ENCODE measurements around the gene HOXD3. TPM values are rescaled to one million over a fixed set of nuclear protein-coding genes. Genes with fewer than 3 reads are reported as not detected.

The HOXD3 gene
- total RNA-seq, 2 experiments from 2014 or later = not detected

DNA sequence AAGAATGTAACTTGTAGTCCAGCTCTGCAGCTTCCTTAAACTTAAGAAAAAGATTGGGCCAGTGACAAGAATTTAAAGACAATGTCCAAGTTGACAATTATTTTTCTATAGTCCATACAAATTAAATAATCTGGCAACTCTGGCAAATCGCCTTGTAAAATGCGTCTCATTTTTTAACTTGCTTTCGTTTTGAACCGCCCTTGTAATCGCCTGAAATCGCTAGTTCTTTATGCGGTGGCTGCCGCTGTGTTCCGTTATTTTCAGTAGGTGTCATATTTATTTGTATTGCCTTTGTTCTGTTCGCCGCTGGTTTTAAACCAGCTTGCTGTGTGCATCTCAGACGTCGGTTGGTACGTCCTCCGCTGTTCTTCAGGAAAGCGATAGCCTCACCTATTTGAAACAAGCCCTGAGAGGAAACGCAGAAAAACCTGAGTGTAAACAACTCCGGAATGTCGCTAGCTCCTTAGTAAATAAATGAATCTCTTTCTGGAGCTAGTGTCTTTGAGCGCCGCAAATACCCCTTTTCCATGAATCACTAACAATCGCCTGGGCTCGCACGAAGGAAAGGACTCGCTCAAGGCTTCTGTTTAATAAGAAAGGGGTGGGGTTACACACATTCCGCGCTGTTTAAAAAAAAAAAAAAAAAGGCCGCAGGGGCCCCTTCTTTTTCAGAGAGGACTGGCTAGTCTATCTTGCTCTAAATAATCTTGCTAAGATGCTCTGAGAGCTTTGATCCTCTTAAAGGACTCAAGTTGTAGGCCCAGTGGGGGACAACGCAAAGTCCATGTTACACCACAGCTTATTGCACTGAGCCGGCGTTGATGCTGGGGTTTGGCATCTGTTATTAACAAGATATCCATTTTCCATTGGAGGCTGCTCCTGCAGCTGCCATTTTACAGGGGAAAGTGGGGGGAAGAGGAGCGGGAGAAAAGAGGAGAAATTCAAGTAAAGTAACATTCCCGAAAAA is 24.6 kb upstream of the HOXD3 start:
- no peaks in the 10 kb centered on the region for H3K9me3 Mint-ChIP-seq
- POLR2A ChIA-PET = interaction anchor here (0.7 to 1.0 kb wide), 3 partner anchors 10 to 55 kb away, joined by 3 to 6 read pairs (median 3); partner anchors contain the start of gene HOXD9
- Histone ChIP-seq H3K27ac (ENCODE audit: low read depth in 1 of 2, low read length in 2 of 2) (no peak overlapping the region), H3K9me3 (ENCODE audit: control insufficient read depth in 1 of 2, insufficient read depth in 1 of 2, low read length in 2 of 2) (peaks cover 0 to 32% of the 10 kb centered on the region in 2 experiments), H3K36me3 (ENCODE audit: insufficient read depth, low read length) (no peaks in the 10 kb centered on the region), H3K4me3 (ENCODE audit: low read length) (peak overlapping the region; percentile 36), H3K27me3 (ENCODE audit: control insufficient read depth in 1 of 2, insufficient read depth in 2 of 2, low read length in 2 of 2) (peaks cover 84 to 92% of the 10 kb centered on the region in 2 experiments), H3K4me1 (ENCODE audit: insufficient read depth, low read length) (peaks cover 49% of the 10 kb centered on the region)
- peaks cover 88% of the 10 kb centered on the region for H3K27me3 Mint-ChIP-seq
- no peak for TF ChIP-seq CTCF (IDR thresholded peaks at IDR 0.05)
- no peaks in the 10 kb centered on the region for H3K36me3 Mint-ChIP-seq (ENCODE audit: low read depth)
- H3K27ac Mint-ChIP-seq = no peak overlapping the region
- CTCF ChIA-PET = interaction anchor here (0.7 to 1.7 kb wide), 4 partner anchors 12 to 1016 kb away, joined by 3 to 5 read pairs (median 3); no protein-coding TSS in a partner anchor
- H3K4me1 Mint-ChIP-seq (ENCODE audit: low read depth) = peaks cover 51% of the 10 kb centered on the region
- DNase-seq (peak in 3 of 14 experiments; percentile 28 to 49 (median 40)), ATAC-seq (ENCODE audit: poor library complexity) (peak; percentile 12)
- intact Hi-C loops (cut with DNase I, micrococcal nuclease) = loop anchor here in 1 of 2 experiments (5.0 to 10.0 kb wide), 2 partner anchors 45 to 1282 kb away; no protein-coding TSS in a partner anchor
- peak overlapping the region; percentile 71 for H3K4me3 Mint-ChIP-seq

GRCh38 chr2:176133389-176133788 is 23.7 kb upstream of the HOXD3 start:
- Mint-ChIP-seq H3K27me3 (peaks cover 88% of the 10 kb centered on the region), H3K4me3 (no peak overlapping the region), H3K4me1 (ENCODE audit: low read depth) (peaks cover 51% of the 10 kb centered on the region), H3K36me3 (ENCODE audit: low read depth) (no peaks in the 10 kb centered on the region), H3K9me3 (peaks cover 2% of the 10 kb centered on the region), H3K27ac (no peak overlapping the region)
- intact Hi-C loops (cut with DNase I, micrococcal nuclease) = loop anchor here in 1 of 2 experiments (5.0 to 10.0 kb wide), 2 partner anchors 46 to 1281 kb away; no protein-coding TSS in a partner anchor
- Histone ChIP-seq H3K4me3 (ENCODE audit: low read length) (no peak overlapping the region), H3K27me3 (ENCODE audit: control insufficient read depth in 1 of 2, insufficient read depth in 2 of 2, low read length in 2 of 2) (peaks cover 82 to 92% of the 10 kb centered on the region in 2 experiments), H3K9me3 (ENCODE audit: control insufficient read depth in 1 of 2, insufficient read depth in 1 of 2, low read length in 2 of 2) (peaks cover 8 to 33% of the 10 kb centered on the region in 2 experiments), H3K36me3 (ENCODE audit: insufficient read depth, low read length) (no peaks in the 10 kb centered on the region), H3K4me1 (ENCODE audit: insufficient read depth, low read length) (peaks cover 44% of the 10 kb centered on the region), H3K27ac (ENCODE audit: low read depth in 1 of 2, low read length in 2 of 2) (no peak overlapping the region)
- no peak for ATAC-seq (ENCODE audit: poor library complexity)
- ChIA-PET CTCF (interaction anchor here (0.7 to 1.7 kb wide), 3 partner anchors 475 to 1015 kb away, joined by 3 read pairs; no protein-coding TSS in a partner anchor), POLR2A (interaction anchor here (1.0 to 1.3 kb wide), 2 partner anchors 11 to 16 kb away, joined by 3 read pairs; partner anchors contain the start of gene HOXD9)
- no peak for DNase-seq
- TF ChIP-seq CTCF (IDR thresholded peaks at IDR 0.05) = no peak

DNA sequence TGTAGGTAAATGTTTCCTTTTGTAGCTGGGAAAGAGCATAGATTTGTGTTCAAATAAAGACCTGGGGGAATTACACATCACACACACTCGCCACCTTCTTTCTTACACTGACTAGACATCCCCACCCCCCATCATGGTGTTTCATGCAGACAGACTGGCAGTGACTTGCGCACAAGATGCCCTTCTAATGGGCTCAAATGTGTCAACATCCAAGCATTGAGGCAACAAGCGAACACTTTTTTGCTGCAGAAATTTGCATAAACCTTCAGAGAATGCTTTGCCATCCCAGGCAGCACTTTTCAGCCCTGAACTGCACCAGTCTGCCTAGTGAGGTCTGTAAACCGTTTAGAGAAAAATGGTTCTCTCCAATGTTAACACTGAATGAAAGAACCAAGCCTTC is 23.1 kb upstream of the HOXD3 start:
- Histone ChIP-seq H3K4me3 (ENCODE audit: low read length) (no peak overlapping the region), H3K9me3 (ENCODE audit: control insufficient read depth in 1 of 2, insufficient read depth in 1 of 2, low read length in 2 of 2) (peaks cover 14 to 32% of the 10 kb centered on the region in 2 experiments), H3K27me3 (ENCODE audit: control insufficient read depth in 1 of 2, insufficient read depth in 2 of 2, low read length in 2 of 2) (peaks cover 82 to 92% of the 10 kb centered on the region in 2 experiments), H3K4me1 (ENCODE audit: insufficient read depth, low read length) (peaks cover 42% of the 10 kb centered on the region), H3K27ac (ENCODE audit: low read depth in 1 of 2, low read length in 2 of 2) (no peak overlapping the region), H3K36me3 (ENCODE audit: insufficient read depth, low read length) (no peaks in the 10 kb centered on the region)
- CTCF ChIA-PET = interaction anchor here (1.7 kb wide), 1 partner anchor 518 kb away, joined by 3 read pairs; no protein-coding TSS in a partner anchor
- no peak for TF ChIP-seq CTCF (IDR thresholded peaks at IDR 0.05)
- POLR2A ChIA-PET = interaction anchor here (1.3 kb wide), 1 partner anchor 17 kb away, joined by 3 read pairs; no protein-coding TSS in a partner anchor
- Mint-ChIP-seq H3K4me3 (no peak overlapping the region), H3K9me3 (peaks cover 4% of the 10 kb centered on the region), H3K4me1 (ENCODE audit: low read depth) (peaks cover 48% of the 10 kb centered on the region), H3K27me3 (peaks cover 88% of the 10 kb centered on the region), H3K36me3 (ENCODE audit: low read depth) (no peaks in the 10 kb centered on the region), H3K27ac (no peak overlapping the region)
- DNase-seq = no peak
- intact Hi-C loops (cut with DNase I, micrococcal nuclease) = loop anchor here in 1 of 2 experiments (5.0 to 10.0 kb wide), 2 partner anchors 47 to 1281 kb away; no protein-coding TSS in a partner anchor
- no peak for ATAC-seq (ENCODE audit: poor library complexity)

Measured in CD4-positive, alpha-beta T cell (primary cell).